Pulmonary artery endothelial cell (primary cell): ENCODE data around the gene KLHDC1. TPM values are rescaled to one million over a fixed set of nuclear protein-coding genes. Genes with fewer than 3 reads are reported as not detected.
"Not testable (repeated sequence)": the region's sequence is repeated elsewhere in the genome, so short reads cannot be mapped to it uniquely, and the experiment has no call there.

Experiments
- DNase-seq: peaks from one replicate; pipeline ENCODE4 v3.0.0-alpha.2; 2011; ENCODE audit warnings: low read depth, low spot score
- total RNA-seq: library from RNA; depleted of rRNA; stranded (reverse); fragments of >200 nt; gene quantifications from 2 replicates; pipeline ENCODE4 v1.2.3, GENCODE V29; 2014

KLHDC1 gene
- total RNA-seq, 1 donor from 2014 or later = 2.0 TPM

- not testable (repeated sequence) for DNase-seq
These were observed 29.0 kb downstream of the KLHDC1 start for GRCh38 chr14:49721733-49722435.

DNA sequence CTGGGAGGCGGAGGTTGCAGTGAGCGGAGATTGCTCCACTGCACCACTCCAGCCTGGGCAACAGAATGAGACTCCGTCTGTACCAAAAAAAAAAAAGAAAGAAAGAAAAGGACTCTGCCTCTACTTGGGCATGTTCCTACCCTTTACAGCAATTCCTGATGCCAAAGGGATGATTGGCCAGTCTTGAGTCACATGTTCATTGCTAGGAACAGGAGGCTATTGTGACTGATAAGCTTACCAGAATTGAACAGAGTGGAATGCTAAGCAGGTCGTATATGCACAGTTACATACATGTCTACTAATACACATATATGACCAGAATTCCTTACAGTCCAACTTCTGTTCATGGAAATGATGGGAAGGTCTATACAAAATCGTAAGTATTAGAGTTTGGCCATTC lies 34.3 kb downstream of the KLHDC1 start:
- no peak for DNase-seq

- no peak for DNase-seq
These were observed 40.0 kb downstream of the KLHDC1 start for GRCh38 chr14:49732896-49733295.

- DNase-seq = no peak
These were observed 40.9 kb downstream of the KLHDC1 start for GRCh38 chr14:49733836-49734235.

GRCh38 chr14:49735669-49736068 lies 42.7 kb downstream of the KLHDC1 start:
- not testable (repeated sequence) for DNase-seq

- no peak for DNase-seq
These were observed 52.3 kb downstream of the KLHDC1 start for GRCh38 chr14:49745191-49745590.

DNA sequence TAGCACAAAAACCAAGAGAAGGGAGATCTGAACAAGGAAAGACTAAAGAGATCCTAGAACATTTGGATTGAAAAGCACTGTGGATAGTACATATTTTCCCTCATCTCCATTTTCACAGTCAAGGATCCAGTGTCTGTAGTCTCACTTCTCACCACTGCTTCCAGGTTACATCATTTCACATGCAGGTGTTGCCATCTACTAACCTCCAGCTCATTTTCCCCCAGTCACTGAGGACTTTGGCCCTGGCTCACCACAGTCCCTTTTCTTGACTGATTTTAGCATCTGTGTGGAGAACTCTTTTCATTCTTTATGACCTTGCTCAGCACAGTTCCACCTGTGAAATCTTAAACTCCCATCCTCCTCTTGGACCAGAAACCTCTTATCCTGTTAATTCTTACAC lies 53.6 kb downstream of the KLHDC1 start:
- not testable (repeated sequence) for DNase-seq

DNA sequence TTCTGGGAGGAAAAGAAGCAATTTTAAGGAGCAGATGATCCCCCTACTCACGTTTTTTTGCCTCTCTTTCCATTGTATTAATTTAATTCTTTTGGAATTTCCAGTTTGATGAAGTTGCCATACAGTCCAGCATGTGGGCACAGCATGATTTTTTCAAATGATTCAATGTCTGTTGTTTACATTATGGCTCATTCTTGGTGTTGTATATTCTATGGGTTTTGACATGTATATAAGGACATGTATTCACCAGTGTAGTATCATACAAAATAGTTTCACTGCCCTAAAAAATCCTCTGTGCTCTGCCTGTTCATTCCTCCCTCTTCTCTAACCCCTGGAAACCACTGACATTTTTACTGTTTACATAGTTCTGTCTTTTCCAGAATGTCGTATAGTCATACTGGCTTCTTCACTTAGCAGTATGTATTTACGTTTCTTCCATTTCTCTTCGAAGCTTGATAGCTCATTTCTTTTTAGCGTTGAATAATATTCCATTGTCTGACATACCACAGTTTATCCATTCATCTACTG lies 61.7 kb downstream of the KLHDC1 start:
- no peak for DNase-seq

- DNase-seq = no peak
These were observed 62.5 kb downstream of the KLHDC1 start for GRCh38 chr14:49755378-49755777.

DNA sequence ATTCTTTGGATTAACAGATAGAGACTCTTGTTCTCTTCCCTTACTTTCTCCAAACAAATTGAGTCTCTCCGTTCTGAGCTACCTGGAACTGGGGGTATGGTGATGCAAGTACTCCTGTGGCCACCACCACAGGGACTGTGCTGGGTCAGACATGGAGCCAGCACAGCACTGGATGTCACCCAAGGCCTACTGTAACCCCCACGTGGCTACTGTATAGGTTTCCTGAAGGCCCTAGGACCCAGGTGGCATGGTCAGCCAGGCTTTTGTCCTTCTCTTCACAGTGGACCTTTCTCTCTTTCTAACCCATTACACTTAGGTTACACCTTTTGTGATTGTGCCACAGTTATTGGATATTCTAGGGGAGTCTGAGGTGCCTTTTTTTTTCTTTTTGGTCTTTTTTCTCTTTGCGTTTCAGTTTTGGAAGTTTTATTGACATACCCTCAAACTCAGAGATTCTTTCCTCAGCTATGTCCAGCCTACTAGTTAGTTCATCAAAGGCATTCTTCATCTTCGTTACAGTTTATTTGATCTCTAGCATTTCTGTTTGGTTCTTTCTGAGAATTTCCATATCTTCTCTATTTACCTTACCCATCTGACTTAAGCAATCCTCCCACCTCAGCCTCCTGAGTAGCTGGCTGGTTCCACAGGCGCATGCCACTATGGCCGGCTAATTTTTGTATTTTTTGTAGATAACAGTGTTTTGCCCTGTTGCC lies 69.1 kb downstream of the KLHDC1 start:
- no peak for DNase-seq

DNA sequence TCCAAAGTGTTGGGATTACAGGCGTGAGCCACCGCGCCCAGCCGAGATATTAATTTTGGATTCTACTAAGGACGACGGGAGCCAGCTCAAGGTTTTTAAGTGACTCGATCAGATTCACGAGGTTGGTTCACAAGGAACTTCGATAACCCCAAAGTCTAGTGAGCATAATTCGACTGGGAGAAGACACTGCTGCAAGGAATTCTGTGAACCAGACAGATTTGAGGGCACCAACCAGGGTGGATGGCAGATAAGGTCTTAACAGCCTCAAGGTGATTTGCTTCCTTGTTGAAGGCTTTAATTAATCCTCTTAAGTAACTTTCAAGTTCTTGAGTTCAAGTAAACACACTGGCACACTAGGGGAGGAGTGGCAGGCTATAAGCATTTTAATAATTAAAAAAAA lies 73.9 kb downstream of the KLHDC1 start:
- DNase-seq = no peak

- no peak for DNase-seq
These were observed 74.3 kb downstream of the KLHDC1 start for GRCh38 chr14:49767270-49767570.

- DNase-seq = peak; percentile 68
These were observed 74.8 kb downstream of the KLHDC1 start, which contains the start of gene KLHDC2 for GRCh38 chr14:49767571-49768300. TSS of gene KLHDC2 (plus strand) at chr14:49768153. CDS start at chr14:49768469, 316 bp downstream.

- no peak for DNase-seq
These were observed 75.6 kb downstream of the KLHDC1 start for GRCh38 chr14:49768301-49769121.

DNA sequence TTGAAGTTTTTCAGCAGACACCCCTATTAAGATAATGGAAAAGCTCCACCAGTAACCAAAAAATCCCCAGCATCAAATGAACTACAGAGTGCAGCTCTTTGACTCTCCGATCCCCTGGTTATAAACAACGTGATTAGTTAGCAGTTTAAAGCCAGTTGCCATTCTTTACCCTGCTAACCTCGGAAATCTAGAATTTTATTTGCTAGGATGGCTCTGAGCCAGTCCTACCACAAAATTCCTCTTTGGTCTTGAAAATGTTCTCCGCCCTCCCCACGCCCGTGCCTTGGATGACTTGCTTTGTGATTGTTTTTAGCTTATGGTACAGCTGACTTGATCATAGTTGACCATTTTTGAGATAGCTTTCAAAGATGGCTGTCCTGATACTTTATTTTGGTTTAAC lies 76.3 kb downstream of the KLHDC1 start:
- DNase-seq = no peak

- DNase-seq = no peak
These were observed 76.8 kb downstream of the KLHDC1 start for GRCh38 chr14:49769581-49770211.

DNA sequence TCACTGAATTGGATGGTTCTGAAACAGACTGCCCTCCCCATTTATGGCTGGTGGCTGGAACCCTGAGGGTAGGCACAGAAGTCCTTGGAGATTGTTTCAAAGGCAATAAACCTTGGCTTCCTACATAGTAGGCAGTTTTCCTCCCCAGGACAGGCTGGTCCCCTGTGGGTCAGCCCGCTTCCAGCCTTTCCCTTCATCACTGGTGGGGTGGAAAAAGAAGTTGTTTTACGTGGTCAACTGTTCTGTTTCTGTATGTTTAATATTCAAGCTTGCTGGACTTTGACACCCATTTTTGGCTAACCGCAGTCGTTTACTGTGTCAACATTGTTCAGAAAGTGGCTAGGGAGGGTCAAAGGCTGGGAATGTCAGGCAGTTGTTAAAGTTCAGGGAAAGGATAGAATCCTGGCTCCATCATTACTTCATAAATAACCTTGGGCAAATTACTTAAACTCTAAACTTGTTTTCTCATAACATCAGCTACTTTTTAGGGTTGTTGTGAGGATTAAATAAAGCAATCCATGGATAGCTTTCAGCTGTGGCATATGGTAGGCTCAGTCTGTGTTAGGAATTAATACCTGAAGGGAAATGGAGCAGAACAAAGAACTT lies 77.4 kb downstream of the KLHDC1 start:
- no peak for DNase-seq

DNA sequence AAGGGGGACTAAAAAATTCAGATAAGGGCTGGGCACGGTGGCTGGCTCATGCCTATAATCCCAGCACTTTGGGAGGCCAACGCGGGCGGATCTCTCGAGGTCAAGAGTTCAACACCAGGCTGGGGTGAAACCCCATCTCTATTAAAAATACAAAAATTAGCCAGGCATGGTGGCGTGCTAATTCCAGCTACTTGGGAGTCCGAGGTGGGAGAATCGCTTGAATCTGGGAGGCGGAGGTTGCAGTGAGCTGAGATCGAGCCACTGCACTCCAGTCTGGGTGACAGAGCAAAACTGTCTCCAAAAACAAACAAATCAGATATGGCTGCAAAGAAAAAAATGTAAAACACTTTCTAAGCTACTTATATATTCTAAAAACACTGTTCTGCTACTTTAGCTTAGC lies 78.8 kb downstream of the KLHDC1 start:
- DNase-seq = not testable (repeated sequence)

- DNase-seq = no peak
These were observed 81.2 kb downstream of the KLHDC1 start for GRCh38 chr14:49774106-49774505.

DNA sequence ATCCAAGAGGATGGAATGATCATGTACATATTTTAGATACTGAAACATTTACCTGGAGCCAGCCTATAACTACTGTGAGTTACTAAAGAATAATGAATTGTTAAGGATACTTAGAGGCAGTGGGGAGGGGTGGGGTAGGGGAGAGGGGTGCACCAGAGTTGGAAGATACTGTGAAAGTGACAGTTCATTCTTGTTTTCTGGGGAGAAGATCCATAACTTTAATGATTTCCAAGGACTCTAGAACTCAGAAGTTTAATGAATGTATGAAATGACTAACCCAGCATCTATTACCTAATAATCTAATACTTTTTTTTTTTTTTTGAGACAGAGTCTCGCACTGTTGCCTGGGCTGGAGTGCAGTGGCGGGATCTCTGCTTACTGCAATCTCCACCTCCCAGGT lies 85.5 kb downstream of the KLHDC1 start:
- DNase-seq = no peak
